Stimulated activated CD8-positive, alpha-beta memory T cell treated with anti-CD3 and anti-CD28 coated beads, Interleukin-15, amount 100 ng/mL, for 24 hours (primary cell): ENCODE measurements around the gene INF2.

ENCODE experiments used
- DNase-seq: peaks from one replicate; pipeline ENCODE4 v3.0.0-alpha.2; 2020; ENCODE audit warnings: low read depth

The INF2 gene

DNA sequence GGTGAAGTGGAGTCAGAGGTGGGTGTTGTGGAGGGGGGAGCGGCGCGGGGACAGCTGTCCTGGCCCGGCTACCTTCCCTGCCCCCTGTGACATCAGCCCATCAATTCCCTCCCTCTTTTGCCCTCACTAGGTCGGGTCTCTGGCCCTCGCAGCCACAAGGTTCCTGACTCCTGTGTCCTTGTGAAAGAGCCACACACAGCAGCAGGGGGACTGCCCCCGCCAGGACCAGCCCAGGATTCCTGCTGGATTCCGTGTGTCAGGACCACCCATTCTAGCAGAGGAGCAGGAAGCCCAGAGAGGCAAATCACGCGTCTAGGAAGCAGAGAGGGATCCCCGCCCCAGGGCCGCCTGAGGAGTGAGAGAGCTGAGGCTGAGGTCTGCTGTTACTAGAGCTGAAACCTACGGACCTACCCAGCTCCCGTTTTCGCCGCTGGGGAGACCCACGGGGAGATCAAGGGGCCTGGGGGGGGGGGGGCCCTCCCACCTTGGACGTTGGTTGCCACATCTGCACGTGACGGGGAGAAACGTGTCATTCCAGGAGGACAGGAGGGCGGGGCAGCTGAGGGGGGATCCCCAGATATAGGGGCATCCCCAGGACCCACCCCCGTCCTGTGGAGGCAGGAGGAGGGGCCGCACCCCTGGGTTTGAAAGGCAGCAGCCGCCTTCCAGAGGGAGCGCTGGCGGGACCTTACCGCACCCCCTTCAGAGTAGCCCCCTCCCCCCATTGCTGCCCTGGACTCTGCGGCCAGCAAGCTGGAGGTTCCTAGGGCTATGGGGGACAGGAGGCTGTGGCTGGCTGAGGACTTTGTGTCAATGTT is 12.5 kb upstream of the INF2 start:
- DNase-seq: no peak

DNA sequence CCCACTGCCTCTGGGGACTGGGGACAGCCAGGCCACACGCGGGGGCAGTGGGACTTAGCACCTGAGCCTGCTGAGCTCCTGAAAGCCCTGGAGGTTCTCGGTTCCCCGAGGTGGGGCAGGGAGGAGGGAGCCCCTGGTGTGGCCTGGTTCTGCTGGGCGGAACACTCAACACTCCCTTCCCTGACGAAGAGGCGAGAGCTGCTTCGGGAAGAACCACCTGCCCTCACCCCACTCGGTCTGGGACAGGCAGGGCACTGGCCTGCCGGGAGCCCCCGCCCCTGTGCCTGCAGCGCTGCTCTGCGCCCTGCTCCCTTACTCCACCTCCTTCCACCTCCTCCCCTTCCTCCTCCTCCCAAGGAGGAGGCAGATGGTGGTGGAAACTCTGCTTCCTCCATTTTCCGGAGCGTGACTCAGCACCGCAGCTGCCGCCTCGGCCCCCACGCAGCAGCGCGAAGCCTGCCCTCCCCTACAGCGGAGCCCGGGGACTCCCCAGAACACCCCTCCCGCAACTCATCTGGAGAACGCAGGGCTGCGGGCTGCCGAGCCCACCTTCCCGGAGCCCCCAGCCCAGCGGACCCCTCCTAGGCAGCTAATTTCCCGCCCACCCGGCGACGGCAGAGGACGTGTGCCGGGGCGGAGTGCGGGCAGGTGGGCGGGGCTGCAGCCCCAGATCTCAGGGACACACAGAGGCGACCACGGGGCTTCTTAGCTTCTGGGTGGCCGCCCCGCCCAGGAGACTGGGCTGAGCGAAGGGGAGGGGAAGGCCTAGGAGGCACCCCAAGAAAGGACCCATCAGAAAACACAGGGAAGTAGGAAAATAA is 11.7 kb upstream of the INF2 start:
- DNase-seq: peak; percentile 40

DNA sequence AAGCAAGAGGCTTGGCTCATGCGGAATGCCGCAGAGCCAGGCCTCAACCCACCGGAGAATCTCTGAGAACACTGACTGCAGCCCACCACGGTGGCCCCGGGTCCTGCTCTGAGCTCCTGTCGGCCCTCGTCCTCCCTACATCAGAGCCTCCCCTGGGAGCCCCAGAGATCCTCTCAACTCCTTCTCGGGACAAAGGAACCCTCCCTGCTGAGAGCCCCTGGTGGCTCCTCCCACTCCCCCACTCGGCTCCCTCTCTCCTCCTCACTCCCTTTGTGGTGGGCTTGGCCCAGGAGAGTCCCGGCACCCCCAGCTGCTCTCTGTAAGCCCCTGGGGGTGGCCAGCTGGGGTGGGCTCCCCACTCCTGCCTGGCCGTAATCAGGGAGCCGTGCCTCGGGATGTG is 11.1 kb upstream of the INF2 start:
- no peak for DNase-seq

DNA sequence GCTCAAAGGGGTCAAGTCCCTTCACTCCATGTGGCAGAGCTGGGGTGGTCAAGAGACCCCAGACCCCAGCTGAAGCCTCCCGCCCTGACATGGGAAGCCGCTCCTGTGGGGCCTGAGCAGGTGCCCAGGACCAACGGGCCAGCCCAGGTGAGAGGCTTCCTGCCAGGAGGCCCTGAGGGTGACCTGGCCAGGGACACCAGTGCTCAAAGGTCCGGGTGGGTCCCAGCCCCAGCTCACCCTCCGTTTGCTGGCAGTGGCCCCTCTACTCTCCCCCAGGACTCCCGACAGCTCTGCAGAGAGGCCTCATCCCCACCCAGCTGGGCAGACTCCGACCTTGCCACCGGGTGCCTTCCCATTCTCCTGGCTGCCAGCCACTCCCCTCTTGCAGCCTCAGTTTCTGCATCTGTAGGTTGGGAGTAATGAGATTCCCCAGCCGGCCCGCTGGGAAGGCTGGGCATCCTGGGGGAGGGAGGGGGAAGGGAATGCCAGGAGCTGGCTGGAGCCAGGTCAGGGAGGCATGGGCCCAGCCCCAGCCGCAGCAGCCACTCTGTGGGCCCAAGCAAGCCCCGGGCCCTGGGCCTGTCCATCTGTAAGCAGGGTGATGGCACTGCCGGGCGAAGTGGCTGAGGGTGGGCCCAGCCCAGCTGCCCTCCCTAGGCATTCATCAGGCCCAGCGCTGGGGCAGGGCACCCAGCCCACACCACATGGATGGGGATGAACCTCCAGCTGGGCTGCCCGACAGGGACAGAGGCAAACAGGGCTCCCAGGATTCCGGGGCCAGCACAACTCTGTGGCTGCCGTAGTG is 10.3 kb upstream of the INF2 start:
- no peak for DNase-seq

DNA sequence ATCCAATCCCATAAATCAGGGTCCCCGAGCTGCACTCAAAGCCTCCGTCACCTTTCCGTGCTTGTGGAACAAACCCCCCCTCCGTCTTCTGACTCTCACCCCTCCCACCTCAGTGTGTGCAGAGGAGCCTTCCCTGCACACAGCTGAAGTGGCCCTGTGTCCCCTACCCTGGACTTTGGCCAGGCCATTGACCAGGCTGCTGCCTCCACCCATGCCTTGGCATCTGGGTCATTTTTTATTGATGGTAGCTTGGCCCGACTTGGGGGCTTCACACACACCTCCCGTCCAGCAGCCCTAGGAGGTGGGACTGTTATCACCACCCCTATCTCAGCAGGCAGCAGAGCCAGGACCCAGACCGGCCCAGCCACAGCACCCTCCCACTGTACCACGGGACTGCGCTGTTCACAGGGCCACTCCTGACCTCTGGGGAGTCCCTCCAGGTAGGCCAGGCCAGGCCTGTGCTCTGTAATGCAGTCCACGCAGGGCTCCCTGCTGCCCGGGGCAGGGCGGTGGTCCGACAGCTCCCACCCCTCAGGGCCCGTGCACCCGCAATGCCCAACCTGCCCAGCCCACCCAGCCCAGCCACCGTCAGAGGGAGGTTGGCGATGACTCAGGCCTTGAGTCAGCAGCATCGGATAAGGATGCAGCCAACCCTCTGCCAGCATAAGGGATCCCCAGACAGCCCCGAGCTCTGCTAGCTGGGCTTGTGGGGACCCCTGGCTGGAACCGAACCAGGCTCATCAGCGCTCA is 9.2 kb upstream of the INF2 start:
- DNase-seq: no peak

DNA sequence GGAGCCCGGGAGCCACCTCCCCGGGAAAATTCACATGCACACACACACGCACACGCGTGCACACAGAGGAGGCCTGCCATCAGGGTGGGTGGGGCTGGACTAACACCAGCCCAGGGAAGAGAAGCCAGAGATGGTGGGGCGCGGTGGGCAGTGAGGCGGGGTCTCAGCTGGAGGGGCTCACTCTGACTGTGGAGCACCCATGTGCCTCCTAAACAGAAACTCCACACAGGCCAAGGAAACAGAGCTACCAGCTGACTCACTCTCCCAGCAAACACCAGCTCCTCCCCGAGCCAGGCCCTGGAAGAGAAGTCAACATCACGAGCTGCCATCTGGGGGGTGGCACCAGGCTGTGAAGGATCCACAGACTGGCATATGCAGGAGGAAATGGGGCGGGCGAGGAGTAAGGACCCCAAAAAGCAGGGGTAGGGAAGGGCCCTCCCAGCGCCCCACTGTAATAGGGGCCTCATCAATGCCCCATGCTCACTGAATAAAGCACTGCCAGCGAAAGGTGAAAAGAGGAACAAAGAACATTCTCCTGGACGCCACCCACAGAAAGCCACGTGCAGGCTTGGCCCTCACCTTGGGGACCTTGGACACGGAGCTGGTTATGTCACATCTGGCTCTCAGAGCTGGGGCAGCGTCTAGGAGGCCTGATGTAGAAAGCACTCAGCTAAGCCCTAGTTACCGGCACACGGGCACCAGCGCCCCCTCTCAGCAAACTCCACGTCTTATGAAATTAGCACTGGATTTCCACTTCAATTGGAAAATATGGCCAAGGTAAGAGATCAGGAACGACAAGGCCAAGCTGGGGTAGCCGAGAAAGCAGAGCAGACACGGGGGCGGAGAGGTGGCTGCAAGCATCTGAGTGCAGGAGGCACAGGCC is 8.4 kb upstream of the INF2 start:
- DNase-seq: no peak

DNA sequence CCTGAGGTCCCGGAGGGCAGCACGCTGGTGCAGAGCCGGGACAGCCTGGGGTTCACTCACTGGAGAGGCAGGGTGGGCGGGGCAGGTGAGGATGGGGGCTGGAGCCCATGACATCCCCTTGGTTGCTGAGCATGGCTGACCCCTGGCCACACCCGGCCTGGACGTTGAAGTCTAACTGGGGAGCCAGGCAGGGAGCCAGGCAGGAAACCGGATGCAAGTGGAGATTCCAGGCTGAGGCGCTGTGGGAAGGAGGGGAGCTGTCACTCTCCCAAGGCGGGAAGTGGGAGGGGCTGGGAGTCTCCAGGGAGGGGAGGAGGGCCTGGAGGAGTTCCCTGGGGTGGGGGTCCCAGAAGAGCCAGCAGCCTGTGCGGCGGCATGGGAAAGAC is 7.7 kb upstream of the INF2 start:
- DNase-seq: no peak

DNA sequence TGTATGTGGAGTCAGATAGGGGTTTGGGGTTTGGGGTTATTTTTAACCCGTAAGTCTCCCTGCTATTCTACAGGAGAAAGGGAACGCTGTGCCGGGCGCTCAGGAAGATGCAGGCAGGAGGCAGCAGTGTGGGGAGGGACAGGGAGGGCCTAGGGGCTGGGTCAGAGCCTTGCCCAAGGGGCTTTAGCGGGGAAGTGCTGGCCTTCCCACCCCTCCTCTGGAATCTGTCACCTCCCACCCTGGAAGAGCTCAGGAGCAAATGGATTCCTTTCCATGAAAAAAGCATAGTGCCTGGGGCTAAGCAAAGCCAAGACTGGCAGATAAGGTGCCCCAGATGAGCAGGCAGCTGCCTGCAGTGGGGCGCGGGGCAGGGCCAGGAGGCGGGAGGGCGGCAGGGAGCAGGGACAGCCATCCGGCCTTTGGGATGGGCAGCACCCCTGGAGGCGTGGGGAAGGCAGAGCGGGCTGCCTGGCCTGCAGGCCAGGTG is 7.3 kb upstream of the INF2 start:
- DNase-seq: no peak

DNA sequence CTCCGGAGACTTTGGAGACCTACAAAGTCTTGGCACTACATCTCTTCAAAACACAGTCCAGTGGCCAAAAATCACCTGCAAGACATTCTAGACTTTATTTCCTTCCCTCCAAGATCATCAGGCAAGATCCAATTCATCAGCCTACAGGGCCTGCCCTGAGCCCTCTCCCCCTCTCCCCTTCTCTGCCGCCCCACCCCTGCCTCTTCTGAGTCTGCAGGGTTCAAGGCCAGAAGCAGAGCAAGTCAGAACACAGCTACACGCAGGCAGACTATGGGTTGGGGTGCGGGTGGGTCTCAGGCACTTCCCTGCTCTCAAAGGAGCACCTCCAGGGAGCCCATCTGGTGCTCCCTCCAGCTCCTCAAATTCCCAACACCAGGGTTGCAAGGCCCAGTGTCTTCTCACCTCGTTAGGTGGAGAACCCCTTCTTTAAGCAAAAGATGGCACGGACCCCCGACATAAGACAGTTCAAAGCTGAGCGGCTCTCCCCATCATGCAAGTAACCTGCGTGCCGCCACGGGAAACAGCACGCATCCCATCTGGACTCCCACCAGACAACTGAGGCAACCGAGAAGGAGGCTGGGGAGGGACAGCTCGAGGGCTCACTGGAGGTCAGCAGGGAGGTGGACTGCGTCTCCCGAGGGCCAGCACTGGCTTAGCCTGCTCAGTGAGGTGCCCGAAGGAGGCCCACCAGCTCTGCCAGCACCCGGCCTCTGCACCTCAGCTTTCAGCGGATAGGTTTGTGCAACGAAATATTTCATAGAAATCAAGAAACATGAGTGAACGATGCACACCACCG is 5.6 kb upstream of the INF2 start:
- DNase-seq: no peak

DNA sequence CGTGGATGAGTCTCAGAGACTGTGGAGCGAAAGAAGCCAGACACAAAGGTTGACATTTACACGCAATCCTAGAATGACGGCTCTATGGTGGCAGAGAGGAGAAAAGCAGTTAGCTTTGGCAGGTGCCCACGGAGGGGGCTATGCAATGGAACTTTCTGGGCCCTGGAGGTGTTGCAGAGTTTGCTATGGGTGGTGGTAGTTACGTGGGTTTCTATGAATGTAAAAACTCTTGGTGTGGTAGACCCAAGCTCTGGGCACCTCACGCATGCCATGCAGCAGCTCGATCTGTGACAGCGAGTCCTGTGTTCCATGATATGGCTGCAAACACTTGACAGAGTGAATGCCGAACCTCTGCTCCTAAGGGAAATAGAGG is 5.0 kb upstream of the INF2 start:
- DNase-seq: no peak

DNA sequence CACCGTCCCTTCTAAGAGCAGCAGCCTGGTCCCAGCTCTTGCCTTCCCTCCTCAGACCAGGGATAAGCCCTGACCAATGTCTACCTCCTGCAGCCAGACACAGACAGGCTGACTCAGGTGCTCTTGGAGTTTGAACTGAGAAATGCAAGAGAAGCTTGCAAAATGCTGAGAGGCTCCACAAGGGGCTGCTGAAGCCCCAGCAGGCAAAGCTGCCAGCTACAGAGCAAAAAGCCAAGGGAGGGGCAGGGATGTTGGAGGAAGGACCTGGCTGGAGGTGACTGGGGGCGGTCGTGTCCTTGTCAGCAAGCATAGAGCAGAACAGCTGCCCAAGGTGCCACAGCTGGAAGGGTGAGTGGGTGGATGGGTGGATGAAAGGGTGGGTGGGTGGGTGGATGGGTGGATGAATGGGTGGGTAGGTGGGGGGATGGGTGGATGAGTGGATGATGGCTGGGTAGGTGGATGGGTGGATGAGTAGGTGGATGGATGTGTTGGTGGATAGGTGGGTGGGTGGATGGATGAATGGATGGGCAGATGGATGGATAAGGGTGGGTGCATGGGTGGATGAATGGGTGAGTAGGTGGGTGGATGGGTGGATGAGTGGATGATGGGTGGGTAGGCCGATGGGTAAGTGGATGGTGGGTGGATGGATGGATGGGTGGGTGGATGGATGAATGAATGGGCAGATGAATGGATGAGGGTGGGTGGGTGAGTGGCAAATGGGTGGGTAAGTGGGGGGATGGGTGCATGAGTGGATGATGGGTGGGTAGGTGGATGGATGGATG is 4.0 kb upstream of the INF2 start:
- DNase-seq: no peak

DNA sequence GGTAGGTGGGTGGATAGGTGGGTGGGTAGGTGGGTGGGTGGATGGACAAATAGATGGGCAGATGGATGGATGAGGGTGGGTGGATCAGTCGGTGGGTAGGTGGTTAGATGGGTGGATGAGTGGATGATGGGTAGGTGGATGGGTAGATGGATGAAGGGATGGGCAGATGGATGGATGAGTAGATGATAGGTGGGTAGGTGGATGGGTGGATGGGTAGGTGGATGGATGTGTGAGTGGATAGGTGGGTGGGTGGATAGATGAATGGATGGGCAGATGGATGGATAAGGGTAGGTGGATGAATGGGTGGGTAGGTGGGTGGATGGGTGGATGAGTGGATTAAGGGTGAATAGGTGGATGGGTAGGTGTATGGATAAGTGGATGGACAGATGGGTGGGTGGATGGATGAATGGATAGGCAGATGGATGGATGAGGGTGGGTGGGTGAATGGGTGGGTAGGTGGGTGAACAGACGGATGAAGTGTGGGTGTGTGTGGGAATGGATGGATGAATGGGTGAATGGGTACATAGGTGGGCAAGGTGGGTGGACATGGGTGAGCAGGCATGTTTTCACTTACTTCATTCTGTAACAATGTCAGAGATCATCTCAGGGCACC is 3.3 kb upstream of the INF2 start:
- DNase-seq: no peak

DNA sequence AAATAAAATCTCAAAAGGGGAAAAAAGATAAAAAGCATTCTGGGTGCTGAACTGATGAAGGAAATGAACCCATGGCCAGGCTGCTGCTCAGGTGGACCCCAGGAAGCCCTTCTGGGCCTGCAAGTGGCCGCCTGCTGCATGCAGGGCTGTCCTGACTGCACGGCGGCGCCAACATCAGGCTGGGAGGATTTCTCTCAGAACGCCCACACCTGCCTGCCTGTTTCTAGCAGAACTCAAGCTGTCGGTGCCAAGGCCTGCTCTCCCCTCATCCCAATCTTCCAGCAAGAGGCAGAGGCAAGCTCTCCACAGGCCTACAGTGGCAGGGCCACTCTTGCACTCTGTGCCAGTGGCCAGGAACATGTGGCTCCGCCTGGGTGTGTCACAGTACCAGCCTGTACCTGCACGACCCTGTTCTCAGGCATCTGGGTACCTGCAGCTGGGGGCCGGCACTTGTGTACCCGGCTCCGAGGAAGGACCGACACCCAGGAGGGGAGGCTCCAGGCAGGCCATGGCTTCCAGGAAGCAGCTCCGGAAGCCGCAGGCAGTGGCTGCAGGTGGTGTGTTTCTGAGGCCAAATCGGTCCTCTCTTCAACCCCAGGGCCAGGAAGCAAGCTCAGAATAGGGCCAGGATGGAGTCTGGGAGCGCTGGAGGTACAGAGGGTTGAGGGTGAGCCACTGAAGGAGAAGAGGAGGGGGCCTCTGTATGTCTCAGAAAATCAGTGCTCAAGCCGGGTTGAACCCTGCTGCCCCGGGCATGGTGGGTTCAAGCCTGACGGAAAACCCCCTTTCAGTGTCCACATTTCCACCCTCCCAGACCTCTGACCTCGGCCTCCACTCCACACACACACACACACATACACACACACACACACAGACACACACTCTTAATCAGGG is 2.5 kb upstream of the INF2 start:
- no peak for DNase-seq

DNA sequence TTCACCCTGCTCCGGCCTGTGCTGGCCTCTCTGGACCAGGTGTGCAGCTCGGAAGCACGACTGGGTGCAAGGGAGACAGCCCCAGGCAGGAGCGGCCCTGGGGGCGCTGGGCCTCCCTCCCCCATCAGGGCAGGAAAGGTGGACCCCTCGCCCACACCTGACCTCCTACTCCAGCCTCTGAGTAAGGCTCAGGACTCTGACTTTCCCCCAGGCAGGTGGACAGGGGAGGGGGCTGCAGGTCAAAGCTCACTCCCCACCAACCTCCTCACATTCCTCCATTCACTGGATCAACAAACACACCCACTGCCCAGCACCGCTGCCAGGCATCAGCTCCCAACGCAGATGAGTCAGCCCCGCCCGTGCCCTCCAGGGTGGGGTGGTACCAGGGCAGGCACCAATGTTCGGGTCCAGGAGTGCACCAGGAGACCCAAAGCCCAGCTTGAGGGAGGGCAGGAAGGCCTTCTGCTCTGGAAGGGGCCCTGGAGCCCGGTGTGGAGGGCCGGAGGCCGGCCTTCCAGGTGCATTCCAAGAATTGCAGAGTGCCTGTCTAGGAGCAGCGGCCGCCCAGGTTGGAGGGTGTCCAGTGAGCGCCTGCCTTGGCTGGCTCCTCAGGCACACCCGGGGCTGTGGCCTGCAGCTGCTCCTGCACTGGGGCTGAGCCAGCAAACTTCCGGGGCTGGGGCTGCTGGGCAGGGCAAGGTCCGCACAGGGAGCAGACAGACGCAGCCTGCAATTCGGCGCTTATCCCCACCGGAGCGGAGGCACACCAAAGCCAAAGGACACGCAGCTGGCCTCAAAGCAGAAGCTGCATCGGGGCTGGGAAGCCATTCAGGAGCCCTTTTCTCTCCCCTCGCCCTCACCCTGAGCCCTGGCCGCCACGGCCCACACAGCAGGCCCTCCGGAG is 1.6 kb upstream of the INF2 start:
- no peak for DNase-seq

DNA sequence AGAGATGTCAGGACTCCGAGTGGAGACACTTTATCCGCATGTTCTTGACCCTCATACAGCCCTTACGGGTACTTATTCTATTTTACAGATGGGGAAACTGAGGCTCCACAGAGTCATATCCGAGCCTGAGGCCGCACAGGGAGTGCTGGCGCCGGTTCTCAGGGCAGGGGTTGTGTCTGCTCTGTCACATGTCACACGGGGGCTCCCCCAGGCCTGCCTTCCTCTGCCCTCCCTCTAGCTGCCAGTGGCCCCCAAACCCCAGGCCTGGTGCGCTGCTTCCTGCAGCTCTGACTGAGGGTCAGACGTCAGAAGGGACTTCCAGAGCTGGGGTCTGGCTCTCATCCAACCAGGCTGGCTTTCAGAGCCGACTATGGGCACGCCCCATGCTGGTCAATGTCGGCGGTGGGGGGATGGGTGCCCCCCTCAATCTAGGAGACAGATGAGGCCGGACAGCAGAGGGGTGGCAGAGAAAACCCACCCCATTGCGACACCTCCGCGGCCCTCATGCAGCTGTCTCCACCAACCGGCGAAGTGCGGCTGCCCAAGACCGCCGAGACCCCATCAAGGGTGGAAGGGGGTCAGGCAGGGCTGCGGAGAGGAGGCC is 811 bp upstream of the INF2 start:
- DNase-seq: no peak
